Hematopoietic multipotent progenitor cell treated with erythropoietin and hydrocortisone succinate and interleukin-3 and kit ligand, for 15 days (in vitro differentiated cells): ENCODE measurements around the gene PPP1R9B.

ENCODE experiments used
- DNase-seq: peaks from one replicate; pipeline ENCODE4 v3.0.0-alpha.2; 2015; ENCODE audit warnings: low spot score

The PPP1R9B gene

DNA sequence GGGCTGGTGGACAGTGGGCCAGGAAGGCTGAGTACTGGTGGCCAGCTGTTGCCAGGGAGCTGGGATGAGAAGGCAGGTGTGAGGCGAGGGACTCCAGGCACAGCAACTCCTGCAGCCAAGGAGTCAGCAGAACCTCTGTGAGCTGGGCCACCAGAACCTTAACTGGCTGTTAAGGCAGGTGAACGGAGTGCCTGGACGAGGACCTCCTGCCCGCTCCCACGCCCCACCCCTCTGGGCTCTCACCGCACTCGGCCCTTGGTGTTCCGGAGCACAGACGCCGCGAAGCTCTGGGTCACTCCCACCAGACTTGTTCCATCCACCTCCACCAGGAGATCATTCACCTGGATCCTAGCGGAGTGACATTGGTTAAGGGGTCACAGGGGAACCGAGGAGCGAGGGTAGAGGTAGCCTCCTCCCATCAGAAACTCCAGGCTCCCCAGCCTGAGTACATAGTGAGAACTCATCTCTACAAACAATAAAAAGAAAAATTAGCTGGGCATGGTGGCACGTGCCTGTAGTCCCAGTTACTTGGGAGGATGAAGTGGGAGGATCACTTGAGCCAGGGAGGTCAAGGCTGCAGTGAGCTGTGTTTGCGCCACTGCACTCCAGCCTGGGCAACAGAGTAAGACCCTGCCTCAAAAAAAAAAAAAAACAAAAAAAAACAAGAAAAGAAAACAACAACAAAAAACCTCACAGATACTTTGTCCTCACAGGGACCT is 9.3 kb downstream of the PPP1R9B start:
- no peak for DNase-seq

DNA sequence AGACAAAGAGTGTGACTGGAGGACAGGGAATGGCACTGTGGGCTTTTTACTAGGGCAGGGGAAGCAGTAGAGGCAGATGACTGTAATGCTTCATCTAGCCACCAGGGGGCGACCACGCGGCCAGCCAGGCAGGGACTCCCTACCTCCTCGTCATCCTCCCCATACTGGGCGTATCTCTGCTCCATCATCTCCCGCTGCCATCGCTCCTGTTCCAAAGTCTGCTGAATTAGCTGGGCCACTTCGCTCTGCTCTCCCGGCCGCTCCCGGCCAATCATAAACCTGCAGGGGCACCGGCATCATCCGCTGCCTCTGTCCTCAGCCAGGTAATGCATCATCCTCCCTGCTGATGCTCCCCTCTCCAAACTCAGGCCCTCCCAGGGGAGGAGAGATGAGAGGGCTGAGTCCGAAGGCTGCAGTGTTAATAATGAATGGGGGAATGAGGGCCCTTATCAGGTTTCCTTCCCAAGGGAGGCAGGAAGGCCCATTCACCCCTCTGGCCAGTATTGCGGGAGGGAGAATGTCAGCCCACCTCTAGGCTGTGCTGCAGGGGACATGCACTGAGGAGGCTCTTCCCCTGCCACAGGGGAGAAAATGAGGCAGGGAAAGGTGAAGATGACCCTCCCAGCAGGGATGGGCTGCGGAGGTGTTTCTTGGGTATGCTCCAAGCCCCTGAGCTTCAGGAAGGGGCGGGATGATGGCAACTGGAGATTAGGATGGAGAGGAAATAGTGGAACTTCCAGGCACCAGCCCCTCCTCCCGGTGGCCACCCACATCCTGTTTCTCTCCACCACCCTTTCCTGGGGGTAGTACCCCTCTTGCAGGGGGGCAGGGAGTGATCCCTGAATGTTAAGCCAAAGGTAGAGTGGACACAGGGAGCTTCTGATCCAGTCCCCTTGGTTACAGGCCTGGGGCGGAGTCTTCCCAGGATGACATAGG is 10.3 kb downstream of the PPP1R9B start:
- DNase-seq, result peak; percentile 85

DNA sequence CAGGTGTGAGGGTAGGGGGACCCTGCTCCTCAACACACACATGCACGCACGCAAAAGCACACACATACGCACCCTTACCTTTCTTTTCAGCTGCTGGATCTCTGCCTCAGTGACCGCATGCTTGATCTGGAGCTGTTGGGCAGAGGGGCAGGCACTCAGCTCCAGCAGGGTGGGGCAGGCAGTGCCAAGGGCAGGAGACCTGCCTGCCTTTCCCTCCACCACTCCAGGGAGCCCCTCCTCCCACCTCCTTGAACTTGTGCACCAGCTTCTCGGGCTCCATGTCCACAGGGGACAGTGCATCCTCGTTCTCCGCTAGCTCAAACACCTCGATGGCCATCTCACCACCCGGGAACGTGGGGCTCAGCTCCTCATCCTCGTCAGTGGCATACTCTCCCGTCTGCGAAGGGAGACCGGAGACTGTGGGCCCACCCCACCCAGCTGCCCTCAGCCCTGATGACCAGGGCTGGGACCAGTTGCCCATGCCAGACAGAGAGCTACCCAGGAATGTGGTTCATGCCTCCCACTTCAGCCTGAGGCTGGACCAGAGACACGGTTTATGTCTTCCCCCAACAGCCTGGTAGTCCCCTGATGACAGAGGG is 11.2 kb downstream of the PPP1R9B start:
- no peak for DNase-seq

DNA sequence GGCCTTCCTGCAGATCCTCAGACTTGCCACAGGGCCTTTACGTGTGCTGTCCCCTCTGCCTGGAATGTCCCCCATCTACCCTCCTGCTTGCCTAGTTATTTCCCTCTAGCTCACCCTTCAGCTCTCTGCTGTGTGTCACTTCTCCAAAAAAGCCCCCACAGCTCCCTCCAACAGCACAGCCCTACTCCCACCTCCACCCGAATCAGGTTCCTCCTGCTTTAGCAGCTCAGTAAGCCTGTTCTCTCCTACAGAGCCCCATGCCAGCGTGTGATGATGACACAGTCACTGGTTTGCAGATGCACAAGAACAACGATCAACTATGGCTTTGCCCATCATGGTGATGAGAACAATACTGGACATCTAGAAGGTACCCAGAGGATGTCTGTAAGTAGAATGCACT is 13.4 kb downstream of the PPP1R9B start:
- DNase-seq, result no peak

DNA sequence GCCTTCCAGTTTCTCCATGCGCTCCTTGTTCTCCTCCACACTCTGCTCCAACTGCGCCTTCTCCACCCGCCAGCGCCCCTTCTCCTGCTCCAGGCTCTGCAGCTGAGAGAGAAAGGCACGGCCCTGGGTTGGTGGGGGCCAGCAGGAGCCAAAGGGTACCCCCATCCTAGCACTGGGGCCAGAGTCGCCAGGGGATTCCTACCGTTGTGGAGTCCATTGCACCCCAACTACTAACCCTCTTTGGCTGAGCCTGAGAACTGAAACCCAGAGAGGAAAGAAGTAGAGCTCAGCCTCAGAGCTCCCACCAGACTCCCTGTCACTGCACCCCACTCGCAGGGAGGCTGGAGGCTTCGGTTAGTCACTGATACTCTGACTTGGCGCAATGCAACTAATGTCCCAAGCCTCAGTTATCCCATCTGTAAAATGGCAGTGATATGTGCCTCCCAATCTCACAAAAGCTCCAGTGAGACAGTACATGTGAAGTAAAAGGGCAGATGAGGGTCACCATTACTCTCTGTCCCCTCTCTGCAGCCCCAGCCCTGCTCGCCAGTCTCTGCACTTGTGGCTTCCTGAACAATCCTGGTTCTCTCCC is 14.3 kb downstream of the PPP1R9B start:
- no peak for DNase-seq

DNA sequence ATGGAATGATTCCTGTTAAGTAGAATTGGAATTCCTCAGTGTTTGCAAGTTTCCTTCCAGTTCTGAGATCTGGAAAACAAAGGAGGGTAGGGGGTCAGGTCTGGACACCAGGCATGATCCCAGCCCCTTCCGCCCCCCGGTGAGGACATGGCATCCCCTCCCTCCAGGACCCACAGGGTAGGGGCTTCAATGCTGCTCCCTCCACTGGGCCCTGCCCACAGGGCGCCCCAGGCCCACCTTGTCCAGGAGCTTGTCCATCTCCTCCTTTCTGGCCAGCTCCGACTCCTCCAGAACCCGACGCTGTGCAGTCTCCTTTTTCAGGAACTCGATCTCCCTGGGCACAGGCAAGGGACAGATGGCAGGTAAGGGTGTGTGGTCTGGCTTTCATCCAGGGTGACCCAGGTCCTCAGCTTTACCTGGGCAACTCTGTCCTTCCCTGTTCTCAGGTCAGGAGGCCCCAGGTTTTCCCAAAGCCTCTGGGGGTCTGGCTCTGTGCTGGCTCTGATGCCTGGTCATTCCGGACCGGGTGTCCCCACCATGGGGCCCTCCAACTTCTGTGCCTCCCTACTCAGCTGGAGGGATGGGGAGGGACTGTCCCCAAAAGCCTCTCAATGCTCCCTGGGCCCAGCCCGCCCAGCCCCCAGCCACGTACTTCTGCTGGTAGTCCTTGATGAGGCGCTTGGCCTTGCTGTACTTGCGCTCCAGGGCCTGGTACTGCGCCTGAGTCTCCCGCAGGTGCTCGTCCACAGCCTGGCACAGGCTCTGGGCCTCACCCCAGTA is 15.0 kb downstream of the PPP1R9B start:
- no peak for DNase-seq

DNA sequence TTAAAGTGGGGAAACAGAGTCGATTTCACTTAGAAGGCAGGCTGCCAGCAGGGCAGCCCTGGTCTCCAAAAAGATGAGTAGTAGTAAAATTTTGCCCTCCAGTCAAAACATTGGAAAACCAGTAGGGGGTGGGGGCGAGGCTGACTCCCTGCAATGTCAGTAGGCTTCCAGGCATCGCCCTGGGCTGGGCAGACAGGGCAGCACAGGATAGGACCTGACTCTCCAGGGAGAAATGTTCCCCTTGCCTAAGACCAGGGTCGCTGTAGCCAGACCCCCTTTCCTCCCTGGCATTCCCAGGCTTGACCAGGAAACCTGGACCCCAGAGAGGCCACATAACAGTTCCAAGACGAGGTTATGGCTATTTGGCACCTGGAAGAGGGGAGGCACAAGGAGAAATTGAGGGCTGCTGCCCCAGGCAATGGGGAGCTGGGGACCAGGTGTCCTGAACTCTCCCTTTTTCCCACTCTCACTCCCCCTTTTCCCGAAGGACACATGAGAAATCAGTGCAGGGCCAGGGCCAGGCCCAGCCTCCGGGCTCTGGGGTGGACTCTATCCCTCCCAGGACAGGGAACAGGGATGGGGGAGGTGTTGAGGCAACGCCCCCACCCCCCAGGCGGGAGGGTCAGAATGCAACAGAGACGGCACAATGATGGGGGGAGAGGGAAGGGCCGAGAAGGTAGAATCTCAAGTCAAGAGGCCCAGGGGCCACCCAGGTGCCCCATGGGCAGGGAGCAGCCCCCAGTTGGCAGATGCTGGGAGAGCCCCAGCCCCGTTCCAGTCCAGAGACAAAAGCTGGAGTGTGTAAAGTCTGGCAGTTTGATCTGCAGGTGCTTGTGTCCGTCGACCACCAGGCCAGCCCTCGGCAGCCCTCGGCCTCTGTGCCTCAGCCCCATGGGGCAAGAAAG is 16.0 kb downstream of the PPP1R9B start:
- no peak for DNase-seq

DNA sequence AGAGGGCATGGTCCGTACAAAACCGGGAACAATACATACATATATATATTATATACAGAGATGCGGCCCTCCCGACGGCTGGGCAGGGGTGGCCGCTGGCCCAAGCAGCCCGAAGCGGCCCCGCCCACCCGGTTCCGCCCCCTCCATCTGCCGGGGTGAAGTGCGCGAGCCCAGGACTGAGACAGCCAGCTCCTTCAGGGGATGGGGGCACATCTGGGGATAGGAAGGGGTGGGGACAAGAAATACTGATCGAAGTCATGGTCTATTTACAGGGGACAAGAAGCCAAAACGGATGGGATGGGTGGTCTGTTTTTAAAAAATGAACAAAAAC is 16.7 kb downstream of the PPP1R9B start:
- no peak for DNase-seq

DNA sequence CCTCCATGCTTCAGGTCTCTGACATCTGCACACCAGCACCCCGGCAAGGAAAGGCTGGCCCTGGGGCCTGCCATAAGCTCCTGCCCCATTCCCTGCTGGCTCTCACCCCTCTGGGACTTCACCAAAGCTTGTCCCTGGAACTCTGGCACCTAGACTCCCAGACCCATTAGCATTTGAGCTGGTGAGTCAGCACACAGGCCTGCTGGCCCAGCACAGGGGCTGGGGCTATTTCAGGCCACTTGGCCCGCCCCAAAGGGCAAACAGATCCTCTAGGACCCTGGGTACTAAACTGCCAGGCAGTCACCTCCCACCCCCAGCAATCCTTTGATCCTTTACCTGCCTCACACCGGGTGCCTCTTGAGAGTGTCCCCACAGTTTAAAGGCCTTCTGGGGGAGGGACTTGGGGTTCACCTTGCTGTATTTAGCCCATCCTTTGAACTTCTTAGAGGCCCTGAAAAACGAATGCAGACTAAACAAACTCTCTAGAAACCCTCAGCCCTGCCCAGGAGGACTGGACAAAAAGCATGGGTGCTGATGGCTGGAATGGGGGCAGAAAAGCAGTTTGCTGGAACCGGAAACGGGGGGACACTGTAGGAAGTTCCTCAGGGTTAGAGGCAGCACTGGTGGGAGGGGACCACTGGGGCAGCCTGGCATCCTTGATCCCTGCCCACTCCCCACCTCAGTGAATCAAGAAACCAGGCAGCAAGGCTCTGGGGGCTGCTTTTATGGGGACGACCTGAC is 17.3 kb downstream of the PPP1R9B start:
- DNase-seq, result no peak

DNA sequence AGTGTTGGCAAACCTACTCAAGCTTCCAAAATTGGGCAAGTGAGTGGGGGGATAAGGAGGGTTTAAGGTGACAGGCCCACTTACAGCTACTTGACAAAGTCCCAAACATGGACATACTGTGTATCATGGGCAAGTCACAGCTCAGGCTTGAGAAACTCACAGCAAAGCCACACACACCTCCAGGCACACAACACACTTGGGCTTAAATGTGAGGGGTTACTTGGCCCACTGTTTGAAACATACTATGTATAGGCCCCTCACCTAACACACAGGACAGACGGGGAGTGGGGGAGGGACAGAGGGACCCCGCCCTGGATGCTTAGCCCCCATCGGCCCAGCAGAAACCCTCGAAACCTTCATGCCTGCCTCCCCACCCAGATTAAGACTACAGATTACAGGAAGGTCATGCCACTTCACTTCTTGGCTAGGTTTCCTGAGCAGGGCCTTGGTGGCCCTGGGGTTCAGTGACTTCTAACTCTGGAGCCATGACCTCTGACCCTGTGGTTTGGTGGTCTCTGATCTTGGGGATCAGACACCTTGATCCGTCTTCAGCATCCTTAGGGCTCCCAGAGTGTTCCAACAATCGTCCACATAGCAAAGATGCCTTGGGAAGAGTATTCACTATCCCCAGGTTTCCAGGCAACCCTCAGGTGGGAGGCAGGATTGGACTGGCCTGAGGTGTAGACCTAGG is 18.2 kb downstream of the PPP1R9B start:
- no peak for DNase-seq

DNA sequence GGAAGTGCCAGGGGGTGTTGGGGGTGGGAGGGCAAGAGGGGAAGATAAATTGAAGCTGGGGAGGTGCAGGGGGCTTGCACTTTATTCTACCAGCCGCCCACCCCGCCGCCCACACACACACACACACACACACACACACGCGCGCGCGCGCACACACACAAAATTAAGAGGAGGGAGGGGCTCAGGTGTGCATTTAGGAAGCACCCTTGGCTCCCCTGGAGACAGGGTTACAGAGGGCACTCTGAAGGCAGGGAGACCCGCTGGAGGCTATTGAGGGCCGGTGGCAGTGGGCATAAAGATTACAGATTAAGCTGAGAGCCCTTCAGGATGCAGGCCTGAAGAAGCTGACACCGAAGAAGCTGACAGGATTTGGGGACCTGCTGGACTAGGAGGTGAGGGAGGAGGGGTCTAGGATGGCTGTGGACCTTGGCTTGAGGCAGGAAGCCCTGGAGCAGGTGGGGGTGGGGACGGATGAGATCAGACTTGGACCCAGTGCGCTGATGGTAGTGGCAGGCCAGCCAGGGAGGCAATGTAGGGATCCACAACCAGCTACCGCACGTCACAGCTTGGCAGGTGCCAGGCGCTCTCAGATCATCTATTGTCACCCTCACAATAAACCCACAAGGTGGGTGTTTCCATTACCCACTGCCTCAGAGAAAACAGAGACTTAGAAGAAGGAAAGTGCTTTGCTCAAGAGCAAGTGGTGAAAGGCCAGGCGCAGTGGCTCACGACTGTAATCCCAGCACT is 19.7 kb downstream of the PPP1R9B start:
- no peak for DNase-seq

DNA sequence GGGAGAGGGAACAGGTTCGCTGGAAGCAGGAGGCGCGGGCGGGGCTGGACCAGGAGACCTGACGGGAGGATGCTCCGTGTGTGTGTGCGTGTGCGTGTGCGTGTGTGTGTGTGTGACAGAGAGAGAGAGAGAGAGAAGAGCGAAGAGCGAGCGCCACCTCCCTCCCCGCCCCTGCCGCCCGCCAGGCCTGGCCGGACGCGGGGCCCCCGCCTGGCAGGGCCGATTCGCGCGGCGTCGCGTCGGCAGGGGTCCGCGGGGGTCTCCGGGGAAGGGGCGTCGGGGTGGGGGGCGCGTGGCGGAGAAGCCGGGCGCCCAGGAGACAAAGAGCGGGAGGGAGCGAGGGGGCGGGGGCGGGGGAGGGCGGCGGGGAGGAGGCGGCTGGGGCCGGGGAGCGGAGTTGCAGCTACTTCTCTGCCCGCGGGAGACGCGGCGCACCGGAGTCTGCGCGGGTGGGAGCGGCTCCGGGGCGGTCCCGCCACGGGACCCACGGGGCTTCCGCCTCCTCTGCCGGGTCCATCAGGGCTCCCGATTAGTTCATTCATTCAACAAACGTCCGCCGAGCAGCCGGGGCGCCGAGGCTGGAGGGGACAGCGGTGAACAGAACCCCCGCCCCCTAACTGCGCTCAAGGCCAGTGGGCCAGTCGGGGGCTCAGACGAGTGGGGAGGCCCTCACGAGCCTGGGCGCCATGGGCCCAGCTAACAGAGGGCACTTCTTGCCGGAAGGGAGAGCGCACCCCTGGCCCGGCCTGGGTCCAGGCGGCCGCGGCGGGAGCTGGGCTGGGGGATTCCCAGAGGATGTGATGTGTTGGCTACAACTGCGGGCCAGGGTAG is 20.5 kb downstream of the PPP1R9B start, which contains the start of gene SAMD14:
SAMD14 (minus strand) TSS at position 433 of the 831 bp plus-strand sequence. CDS start 5,201 bp downstream, outside the sequence.
- DNase-seq, result no peak

DNA sequence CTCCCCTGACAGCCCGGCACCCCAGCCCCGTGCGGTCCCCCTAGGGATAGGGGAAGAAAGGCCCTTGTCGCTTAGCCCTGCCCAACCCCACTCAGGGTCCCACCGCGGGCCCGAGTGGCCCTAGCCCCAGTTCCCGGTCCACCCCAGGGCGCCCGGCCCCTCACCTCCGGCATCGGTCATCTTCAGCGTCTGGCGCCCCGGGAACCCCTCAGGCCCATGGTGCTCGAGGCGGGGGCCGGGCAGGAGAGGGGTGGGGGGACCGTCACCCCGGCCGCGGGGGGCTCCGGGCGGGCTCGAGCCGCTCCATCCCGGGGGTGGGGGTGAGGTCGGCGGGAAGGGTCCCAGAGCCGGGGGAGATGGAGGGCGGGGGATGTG is 21.1 kb downstream of the PPP1R9B start:
- no peak for DNase-seq

DNA sequence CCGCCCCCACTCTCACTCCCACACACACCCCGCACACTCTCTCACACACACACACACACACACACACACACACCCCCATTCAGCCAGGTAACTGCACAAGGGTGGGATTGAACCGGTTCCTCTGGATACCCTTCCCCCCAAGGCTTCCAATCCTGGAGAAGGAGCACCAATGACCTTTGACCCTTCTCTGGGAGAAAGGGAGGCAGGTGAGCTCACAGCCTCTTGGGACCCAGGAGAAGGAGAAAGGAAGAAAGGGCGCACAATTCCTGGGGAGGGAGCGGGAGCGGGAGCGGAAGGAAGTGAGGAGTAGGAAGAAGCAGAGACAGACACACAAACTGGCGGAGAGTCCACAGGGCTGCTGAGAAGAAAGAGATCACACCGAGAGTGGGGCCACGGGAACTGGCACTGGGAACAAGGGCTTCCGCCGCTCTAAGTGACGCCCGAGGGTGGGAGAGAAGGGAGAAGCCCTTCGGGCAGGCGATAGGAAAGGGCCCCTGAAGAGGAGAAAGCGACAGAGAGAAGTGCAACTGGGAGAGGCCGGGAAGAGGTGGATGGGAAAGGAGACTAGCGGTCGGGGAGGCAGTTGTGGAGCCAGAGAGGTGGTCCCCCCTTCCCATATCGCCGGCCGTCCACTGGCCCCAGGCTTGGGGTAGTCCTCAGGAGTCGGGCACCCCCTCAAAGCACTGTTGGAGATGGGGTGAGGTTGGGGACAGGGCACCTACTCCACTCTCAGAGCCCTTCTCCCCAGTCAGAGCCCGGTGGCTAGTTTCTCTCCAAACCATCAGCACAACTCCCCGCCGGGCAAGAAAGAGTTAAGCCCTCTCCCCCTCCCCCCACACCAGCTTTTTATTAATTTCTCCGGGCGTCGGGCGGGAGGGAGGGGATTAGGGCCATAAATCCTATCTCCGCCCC is 21.8 kb downstream of the PPP1R9B start:
- no peak for DNase-seq

DNA sequence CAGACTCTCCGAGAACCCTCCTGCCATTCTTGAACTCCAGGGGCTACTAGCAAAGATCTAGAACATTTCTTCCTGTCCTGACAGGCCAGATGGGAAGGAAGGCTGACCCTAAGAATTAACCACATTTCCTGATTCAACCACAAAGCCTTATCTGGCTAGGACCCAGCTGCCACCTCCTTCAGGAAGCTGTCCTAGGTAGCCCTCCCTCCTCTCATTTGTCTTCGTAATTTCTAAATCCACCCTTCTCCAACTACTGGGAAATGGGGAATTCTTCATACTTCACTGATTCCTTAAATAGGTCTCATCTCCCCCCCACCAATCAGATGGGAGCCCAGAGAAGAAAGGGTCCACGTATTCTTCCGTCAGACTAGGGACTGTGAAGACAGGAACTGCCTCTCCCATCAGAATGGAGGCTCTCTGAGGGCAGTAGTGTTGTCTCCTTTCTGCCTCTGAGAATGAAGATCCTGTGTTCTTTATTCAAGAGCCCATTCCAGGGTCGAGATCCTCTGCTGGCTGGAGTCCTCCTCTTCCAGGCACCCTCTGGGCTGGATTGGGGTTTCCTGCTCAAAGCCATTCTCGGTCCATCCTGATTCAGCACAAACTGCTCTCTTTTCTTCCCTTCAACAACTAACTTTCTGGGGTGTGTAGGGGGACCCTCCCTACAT is 22.6 kb downstream of the PPP1R9B start:
- DNase-seq, result no peak

DNA sequence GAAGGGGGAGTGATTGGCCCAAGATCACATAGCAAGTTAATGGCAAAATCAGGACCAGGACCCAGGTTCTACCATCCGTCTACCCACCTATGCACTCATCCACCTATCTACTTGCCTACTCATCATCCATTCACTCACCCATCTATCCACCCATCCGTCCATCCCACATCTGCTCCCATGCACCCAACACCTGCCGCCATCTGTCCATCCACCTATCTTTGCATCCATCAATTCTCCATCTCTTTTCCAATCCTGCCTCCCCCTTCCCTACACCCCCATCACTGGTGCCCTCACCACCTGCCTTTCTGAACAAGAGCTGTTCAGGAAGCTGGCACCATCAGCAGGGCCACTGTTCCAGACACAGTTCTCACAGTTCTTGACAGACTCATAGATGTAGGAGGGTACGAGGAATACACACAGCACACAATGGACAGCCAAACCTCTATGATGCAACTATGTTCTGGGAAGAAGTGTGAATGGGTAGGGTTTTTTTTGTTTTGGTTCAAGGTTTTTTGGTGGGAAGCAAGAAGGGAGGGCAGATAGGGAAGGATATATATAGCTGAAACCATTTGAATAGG is 25.0 kb downstream of the PPP1R9B start:
- DNase-seq, result no peak
